NCI-H1436 (cell line): ENCODE data around the gene DNER.
A peak's percentile ranks its signal among the peaks of the same experiment; 100 is the strongest.
"Not testable (repeated sequence)": the region's sequence is repeated elsewhere in the genome, so short reads cannot be mapped to it uniquely, and the experiment has no call there.

Source experiments
- DNase-seq: peaks from one replicate; lab custom pipeline; 2025; lab: John Stamatoyannopoulos, UW

Gene DNER

DNA sequence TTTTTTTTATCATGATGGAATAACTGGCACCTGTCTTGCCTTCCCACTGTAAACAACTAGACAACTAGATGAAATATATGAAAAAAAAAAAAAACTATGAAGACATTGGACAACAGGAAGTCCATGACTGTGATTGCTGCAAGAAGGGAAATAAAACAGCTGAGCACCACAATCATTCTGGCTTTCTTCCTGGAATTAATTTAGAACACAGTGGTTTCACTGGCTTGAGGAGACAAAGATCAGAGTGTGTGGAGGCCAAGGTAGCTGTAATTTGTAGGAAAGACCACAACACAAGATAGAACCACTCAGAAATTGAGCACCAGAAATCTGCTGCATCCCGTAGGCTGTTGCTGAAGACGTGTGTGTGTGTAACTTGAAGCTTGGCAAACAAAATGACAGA lies 322.2 kb downstream of the DNER start:
- DNase-seq: no peak

DNA sequence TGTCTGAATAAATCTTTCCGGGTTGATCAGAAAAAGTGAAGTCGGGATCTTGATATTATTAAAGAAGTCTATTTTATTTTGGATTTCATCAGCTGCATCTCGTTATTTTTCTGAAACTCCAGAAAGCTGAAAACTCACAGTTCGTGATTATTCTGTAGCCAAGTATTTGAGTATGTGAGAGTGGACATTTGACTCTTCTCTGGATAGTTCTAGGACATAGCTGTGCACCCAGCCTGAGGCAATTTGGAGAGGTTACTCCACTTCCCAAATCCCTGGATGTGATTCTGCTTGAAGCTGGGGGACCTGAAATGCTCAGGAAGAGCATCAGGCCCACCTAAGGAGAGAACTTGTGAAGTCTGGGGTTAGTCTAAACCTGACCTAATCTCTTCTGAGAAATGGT lies 325.6 kb downstream of the DNER start:
- no peak for DNase-seq

DNA sequence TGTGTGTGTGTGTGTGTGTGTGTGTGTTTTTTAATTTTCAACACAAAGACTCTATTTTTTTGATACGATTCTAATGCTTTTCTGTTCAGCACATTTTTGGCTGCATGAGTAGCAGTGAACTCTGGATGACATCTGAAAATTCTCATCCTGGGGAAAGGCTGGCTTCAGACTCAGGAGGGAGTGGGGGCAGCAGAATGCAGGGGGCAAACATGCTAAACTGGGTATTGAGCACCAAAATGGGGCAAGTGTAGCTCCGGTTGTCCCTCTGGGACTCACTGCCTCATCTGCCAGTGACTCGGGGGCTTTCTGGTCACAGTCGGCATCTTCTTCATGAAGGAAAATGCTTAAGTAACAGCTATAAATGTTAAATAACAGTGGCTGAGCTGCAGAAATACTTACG lies 326.5 kb downstream of the DNER start:
- no peak for DNase-seq

DNA sequence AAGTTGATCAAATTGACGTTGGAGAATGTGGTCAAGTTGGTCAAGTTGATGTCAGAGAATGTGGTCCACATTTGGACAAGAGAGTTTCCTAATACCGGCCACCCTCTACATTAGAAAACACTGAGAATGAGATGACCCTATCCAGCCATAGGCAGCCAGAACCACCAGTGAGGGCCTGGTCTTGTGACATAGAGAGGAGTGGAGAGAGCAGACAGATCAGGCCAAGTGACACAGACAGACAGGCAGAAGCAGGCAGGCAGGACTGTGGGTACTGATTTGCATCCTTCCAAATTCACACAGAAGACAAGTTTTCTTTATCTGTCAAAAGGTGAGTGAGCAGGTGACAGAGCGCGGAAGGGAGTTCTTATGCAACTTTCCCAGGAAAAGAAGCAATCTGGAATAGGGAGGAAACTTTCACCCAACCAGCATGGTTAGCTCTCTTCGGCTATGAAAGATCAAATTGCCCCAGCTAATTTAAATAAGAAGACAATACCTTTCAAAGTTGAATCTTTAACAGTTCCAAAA lies 334.2 kb downstream of the DNER start:
- no peak for DNase-seq

DNA sequence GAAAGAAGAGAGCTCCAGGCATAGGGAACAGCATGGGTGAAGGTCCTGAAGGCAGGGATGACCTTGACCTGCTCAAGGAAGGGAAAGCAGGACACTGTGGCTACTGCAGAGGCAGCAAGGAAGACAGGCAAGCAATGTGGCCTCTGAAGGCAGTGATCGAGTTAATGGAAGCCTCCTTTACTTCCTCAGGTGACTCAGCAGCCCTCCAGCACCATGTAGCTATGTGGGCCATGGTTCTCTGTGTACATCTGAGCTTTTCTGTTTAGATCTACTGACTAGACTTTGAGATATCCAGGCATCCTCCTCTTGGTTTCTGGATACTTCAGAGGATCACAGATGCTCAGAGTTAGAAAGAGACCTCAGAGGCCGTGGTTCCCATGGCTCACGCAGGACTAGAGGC lies 336.0 kb downstream of the DNER start:
- no peak for DNase-seq

DNA sequence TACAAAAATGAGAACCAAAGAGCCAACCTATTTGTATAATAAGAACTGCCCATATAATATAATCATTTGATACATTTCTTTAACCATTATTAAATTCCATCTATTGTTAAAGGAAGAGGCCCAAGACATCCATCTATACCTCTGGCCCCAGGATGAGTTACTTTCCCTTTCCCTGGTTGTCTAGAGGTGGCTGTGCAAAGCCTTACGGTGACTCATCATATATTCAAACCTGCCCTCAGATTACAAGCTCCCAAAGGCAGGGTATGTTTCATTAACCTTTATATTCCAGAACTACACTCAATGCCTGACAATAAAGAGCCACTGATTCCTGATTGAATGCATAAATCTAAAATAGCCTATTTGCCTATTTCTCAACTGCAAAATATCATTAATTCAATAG lies 337.5 kb downstream of the DNER start:
- DNase-seq: no peak

DNA sequence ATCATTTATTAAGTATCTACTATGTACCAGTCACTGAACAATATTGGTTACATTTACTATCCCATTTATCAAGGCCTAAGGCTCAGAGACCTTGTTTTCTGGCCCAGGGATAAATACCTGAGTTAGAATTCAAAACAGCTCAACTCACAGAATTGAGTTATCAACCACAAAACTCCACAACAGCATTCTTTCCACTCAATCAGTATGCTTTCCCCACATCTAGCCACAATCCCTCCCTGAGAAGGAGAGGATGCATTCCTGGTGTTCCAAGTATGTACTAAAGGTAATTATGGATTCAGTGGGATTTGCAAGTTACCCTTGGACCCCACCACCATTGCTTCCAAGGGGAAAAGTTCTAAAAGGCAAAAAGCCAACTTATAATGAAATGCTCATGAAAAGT lies 339.1 kb downstream of the DNER start:
- DNase-seq: no peak

DNA sequence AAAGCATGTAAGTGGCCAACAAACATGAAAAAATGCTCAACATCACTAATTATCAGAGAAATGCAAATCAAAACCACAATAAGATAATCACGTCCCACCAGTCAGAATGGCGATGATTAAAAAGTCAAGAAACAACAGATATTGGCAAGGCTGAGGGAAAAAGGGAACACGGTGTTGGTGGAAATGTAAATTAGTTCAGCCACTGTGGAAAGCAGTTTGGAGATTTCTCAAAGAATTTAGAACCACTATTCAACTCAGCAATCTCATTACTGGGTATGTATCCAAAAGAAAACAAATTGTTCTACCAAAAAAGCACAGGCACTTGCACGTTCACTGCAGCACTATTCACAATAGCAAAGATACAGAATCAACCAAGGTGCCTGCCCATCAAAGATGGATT lies 341.0 kb downstream of the DNER start:
- DNase-seq: not testable (repeated sequence)

DNA sequence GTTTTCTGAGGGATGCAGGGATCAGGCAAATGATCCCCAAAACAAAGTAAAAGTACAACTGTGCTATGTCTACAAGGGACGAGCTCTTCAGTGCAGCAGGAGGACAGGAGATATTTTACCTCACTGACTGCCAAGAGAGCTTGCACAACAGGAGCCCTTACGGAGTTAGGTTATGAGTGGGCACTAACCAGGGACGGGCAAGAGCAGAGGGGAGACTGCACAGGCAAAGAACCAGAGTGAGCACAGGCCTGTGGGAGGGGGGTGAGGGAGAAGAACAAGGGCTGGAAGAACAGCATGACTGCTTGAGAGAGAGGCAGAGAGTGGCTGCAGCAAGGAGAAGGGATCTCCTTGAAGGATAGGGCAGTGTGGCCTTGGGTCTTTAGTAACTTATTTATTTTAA lies 342.1 kb downstream of the DNER start:
- DNase-seq: no peak

DNA sequence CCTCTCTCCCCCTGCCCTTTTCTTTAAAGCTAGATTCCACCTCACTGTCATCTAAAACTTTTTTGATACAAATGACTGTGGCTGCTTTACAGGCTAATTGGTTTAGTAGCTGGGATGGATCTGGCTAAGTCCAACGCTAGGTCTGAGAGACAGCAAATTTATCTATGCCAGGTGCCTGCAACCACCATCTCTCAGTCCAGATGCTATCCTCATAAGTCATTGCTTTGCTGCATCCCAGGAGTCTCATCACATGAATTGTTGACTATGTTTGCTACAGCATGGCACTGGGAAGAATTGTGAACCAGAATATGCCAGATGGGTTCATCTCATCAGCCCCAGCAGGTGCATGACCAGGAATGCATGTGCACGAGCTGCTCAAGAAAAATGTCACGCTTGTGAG lies 343.3 kb downstream of the DNER start:
- DNase-seq: no peak

DNA sequence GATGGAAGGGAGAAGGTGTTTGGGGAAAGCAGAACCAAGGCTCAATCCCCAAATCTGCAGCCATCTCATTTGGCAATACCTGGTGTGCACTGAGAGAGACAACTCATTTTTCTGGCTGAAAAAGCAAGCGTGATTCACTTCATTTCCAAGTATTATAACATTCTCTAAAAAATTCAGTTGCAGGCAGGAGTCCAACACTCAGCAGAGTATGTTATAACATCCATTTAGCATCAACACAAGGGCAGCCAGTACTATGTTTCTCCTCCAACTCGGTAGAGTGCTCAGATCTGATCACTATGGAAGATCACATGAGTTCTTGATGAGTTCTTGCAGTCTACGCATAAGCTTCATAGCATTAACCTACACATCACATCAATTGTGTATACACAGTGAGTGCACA lies 343.8 kb downstream of the DNER start:
- no peak for DNase-seq

DNA sequence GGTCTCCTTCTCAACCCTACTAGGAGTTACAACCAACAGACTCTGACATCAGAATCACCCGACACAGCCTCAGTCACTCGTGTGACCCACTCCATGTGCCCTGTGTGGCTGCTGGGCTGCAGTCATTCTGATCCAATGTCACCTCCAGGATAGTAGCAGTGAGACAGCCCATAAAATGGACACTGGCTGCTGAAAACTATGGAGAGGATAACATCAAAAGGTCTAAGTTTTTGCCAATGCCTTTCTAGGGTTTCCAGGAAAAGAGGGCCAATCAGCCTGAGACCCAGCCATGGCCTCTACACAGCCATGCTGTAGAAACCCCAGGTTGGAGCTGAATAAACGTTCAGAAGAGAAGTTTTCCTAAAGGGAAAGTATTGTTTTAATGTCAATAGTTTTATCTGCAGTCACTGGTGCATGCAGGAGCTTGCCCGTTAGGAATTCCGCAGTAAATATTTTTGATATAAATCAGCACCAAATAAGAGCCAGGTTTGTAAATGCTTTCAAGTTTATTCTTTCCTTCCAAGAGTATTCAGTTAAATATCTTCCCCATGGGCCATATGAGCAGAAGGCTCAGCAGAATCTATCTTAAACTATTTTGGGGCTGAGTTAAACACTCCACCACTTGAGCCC lies 351.1 kb downstream of the DNER start:
- DNase-seq: no peak

DNA sequence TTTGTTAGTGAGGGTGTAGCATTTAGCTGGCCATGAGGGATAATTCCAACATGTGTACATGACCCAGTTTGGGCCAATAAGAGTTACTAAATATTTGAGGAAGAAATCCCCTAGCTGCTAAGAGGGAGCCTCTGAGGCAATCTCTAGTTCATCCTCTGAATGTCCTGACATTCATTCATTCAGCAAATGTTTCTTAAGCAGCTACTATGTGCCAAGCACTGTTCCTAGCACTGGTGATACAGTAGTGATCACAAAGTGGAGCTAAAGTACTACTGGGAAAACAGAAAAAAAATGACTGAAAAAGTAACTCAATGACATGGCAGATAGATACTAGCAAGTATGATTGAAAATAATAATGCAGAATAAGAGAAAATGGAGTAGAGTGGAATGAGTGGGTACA lies 363.5 kb downstream of the DNER start:
- DNase-seq: no peak

DNA sequence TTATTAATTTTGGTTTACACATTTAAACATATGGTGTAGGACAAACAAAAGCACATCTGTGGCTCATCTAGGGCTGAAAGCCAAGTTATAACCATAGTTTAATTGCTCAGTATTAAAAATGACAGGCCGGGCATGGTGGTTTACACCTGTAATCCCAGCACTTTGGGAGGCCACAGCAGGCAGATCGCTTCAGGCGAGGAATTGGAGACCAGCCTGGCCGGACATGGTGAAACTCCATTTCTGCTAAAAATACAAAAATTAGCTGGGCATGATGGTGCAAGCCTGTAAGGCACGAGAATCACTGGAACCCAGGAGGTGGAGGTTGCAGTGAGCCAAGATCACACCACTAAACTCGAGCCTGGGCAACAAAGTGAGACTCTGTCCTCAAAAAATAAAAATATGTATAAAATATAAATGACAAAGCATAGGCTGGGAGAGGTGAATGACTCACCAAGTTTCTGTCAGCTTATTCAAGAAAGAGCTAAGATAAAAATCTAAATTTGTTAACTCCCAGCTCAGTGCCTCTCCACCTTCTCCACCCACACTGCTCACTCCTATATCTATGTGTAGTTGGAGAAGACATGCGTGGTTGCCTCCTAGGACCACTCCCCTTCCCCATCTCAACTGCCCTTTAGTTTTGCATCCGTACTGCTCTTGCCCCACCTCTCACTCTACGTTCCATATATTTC lies 364.1 kb downstream of the DNER start:
- DNase-seq: no peak

DNA sequence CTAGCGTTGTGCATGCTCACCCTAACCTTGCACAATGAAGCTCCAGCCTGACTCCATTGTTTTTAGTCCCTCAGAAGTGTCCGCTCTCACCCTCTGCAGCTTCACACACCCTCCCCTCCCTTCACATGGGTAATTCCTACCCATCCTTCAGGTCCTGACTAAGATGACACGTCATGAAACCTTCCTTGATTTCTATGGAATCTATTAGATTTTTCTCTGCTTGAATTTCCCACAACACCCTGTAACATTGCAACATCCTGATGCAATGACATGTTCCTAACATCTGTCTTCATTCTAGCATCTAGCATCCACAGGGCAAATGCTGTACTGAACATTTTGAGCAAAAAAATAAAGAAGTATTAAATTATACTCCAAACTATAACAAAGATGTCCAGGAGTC lies 366.2 kb downstream of the DNER start:
- no peak for DNase-seq

DNA sequence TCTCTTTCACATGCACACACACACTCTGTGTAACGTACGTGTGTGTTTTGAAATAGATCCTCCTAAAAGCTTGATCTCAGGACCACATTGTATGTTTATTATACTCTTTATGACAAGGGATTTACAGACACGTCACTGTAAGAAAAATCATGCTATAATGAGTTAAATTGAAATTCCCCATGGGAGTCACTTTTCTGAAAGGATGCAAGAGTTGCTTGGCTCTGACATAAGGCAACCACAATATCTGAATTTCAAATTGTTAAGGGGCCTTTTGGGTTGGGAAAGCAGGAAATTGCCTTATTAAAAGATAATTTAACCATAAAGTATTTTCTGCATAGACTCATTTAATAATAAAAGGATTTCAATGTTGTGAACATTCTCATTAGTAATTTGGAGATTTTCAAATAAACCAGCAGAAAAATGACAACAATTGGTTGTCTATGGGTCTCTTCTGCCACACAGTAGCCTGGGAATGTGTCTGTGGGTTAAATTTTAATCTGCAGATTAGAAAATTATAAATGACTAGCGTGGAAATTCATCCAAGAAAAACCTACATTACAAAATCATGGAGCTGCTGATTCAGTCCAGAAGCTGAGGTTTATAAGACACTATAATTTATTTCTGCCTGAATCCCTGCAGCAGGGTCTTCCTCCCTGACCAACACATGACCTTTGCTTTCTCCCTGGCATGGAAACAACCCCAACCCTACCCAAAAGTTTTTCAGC lies 367.4 kb downstream of the DNER start:
- DNase-seq: no peak

DNA sequence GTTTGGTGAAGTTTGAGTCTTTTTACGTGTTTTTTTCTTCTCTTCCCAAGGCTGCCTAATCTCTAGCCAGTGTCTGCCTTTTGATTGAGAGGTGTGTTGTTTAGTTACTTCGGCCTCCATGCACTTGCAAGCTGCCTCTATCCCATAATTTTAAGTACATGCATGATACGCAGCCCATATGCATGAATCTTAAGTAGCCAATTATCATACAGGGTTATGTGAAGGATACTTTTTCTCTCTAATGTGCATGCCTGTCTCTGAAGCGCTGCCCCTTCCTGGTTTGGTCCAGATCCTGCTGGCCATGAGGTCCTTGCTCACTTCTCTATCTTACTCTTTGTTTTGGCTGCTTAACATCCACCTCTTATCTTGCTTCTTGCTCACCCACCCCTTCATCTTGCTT lies 369.4 kb downstream of the DNER start:
- no peak for DNase-seq

DNA sequence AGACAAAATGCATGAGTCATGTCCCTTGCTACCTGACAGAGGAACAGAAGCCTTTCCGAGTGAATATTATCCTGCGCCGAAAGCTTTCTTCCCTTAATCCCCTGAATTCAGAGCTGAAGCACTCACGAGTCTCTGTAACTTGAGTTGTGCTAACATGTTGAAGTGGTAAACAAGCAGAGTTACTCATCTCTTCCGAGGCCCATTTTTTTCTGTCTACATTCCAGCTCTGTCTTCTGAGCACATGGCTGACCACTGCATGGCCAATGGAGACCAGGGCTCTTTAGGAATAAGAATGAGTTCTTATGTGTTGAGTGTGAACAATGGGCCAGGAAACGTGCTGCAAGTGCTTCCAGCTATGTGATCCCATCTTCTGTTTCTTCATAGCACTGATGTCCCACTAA lies 370.2 kb downstream of the DNER start:
- DNase-seq: peak; percentile 18

DNA sequence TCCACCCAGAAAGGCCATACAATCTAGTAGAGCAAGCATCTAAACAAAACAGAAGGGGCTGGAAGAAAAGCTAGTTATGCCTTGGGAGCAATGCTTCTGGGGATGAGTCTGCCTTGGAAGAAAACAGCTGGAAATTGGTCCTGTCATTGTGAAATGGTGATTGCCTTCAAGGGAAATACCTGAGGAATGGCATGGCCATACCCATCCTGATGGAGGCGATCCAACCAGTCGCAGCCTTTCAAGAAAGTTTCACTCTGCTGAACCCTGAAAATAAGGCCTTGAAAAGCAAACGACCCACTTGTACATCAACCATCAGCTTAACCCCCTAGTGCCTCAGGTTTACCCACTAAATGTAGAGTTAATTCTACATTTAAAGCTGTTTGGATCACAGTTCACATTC lies 370.7 kb downstream of the DNER start:
- no peak for DNase-seq

DNA sequence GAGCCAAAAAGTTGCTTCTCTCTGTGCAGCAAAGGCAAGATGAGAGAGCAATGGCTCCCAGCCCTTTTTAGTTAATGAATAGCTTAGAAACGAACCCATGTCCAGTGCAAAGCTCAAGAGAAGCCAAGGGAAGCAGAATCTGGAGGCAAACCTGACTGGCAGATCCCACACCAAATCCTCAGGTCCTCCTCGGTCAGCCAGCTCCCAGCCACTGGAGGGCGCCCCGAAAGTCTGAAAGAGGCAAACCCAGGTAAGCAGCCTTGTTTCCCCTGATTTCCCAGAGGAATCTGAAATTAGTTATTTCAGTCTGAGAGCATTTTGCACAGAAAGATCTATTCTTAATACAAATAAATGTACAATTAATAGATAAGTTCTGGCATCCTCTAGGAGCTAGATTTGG lies 372.0 kb downstream of the DNER start:
- DNase-seq: peak; percentile 5

DNA sequence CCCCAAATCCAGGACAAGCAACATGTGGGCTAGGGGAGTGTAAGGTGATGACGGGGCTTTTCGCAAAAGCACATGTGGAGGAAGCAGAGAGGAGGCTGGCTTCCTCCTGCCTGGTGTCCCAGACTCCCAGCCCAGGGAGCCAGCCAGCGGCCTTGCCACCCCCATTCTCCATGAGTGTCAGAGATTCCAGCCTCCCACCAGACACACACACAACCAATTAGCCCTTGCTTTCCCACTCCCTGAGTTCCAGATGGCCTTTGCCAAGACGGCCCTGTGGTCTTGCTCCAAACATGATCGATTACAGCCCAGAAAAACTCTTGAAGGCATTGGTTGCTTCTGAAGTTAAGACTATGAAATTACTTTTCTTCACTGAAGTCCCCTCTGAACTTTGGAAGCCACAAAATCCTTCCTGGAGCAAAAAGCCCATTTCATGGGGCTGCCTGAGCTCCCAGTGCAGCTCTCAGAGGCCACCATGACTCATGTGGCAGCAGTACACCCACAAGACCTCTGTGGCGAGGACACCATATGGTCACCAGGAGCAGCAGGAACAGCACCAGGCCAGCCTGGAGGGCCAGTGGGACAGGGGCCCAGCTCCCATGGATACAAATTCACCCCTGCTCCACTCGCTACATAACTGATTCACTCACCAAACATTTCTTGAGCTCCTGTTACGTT lies 374.1 kb downstream of the DNER start:
- no peak for DNase-seq

DNA sequence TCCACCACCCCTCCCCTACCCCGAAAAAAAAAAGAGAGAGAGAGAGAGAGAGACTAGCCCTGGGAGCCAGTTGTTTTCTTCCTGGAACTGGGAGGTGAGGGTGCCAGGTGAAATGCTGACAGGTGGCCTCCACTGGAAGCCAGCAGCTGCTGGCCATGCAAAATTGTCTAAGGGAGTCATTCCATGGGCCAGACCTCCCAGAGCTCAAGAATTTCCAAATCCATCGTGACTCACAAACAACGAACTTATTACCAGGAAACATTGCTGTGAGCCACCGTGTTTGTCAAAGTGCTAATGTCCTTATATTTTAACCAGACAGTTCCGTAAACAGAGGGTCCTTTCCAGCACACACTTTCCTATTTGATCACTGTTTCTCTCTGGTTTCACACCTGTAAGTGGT lies 374.7 kb downstream of the DNER start:
- no peak for DNase-seq

DNA sequence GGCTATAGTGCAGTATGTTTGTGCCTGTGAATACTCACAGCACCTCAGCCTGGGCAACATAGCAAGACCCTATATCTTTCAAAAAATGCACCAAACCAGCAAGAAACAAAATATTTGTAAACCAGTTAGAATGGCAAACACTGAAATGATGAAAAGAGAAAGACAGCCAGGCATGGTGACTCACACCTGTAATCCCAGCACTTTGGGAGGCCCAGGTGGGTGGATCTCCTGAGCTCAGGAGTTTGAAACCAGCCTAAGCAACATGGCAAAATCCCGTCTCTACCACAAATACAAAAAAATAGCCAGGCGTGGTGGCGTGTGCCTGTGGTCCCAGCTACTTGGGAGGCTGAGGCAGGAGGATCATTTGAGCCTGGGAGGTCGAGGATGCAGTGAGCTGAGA lies 375.2 kb downstream of the DNER start:
- not testable (repeated sequence) for DNase-seq
